Adrenal gland (tissue), 5 donors: Measurements from ENCODE around the gene EXOC3L4.

Source experiments
- CTCF ChIP-seq, 6 experiments: fragments of 450-650 bp in 4 of 6; fragments of 200-600 bp in 2 of 6; sonication (generic) in 1 of 6; IDR thresholded peaks; 1 replicate in 5 of 6; 2 replicates in 1 of 6; pipeline versions ENCODE4 v1.5.1 to v1.8.0; 2016 to 2021; ENCODE audit warnings: antibody characterized with exemption in 6 of 6, mild to moderate bottlenecking in 2 of 6, moderate library complexity in 1 of 6
- POLR2A ChIP-seq, 2 donors: fragments of 450-650 bp; IDR thresholded peaks; one replicate each; pipeline ENCODE4 v1.6.1; 2017; ENCODE audit warnings: antibody characterized with exemption in 2 of 2, mild to moderate bottlenecking in 2 of 2, moderate library complexity in 1 of 2
- donor health status: DM: no; HTN: no; CAD: no.

DNA sequence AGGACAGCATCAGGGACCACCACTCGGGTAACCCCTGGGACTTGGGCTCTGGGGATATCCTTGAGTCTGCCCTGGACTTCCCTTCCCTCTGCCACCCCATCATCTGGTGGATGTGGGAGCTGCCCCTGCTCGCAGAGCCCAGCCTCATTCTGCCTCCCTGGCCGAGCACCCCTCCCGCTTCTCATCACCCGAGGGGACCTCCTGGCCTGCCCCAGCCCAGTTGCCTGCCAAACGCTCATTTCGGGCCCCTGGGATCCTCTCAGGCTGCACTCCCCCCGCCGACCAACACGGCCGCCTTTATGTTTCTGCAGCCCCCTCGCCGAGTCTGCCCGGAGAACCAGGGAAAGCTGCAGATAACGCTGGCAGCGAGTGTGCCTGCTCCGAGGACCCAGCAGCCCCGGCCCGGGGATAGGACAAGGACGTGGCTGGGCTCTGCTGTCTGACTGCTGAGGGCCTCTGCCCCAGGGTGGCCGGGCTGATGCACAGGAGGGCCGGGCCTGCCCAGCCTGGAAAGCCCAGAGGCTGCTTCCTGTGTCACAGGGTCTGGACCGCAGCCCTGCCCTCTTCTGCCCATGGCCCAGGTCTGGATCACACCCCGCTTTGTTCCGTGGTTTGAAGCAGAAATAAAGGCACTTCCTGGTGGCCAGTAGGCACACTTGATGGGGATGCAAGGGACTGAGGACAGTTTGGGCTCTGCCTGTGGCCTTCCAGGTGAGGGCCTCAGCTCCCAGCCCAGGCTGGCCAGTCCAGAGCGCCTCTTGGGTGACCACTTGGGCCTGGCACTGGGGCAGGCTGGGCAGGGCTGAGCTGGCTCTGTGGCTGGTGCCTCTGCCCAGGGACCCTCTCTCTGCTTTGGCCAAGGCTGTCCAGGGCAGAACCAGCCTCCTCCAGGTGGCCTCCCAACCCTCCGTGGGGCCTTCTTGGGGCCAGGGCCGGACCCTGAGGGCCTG, 4.9 kb upstream of the EXOC3L4 start:
- no peak for TF ChIP-seq CTCF (IDR thresholded peaks at IDR 0.05)
- TF ChIP-seq POLR2A (IDR thresholded peaks at IDR 0.05): no peak
